HEK293 (cell line): ENCODE results near the gene CRYZL1.

ENCODE experiments used
- FEZF1 ChIP-seq: fragments of 450-650 bp; formaldehyde crosslinking; IDR thresholded peaks from 2 replicates; pipeline ENCODE4 v1.5.1; 2016; ENCODE audit warnings: missing biosample characterization, missing genetic modification characterization
- GFI1B ChIP-seq: fragments of 450-650 bp; formaldehyde crosslinking; IDR thresholded peaks from 2 replicates; pipeline ENCODE4 v1.5.1; 2016; ENCODE audit warnings: missing biosample characterization, missing genetic modification characterization
- GLI2 ChIP-seq: fragments of 450-650 bp; formaldehyde crosslinking; IDR thresholded peaks from 2 replicates; pipeline ENCODE4; 2017; ENCODE audit warnings: missing biosample characterization, missing genetic modification characterization, low read depth, borderline replicate concordance
- GLIS1 ChIP-seq: fragments of 450-650 bp; formaldehyde crosslinking; IDR thresholded peaks from 2 replicates; pipeline ENCODE4 v1.5.1; 2016; ENCODE audit warnings: missing biosample characterization, missing genetic modification characterization
- IKZF3 ChIP-seq: fragments of 450-650 bp; IDR thresholded peaks from 2 replicates; pipeline ENCODE4 v1.5.0; 2018; ENCODE audit warnings: missing biosample characterization, mild to moderate bottlenecking, missing genetic modification characterization, moderate library complexity
- KLF17 ChIP-seq: fragments of 450-650 bp; formaldehyde crosslinking; IDR thresholded peaks from 2 replicates; pipeline ENCODE4 v1.5.1; 2016; ENCODE audit warnings: missing biosample characterization, missing genetic modification characterization
- OVOL3 ChIP-seq: fragments of 450-650 bp; formaldehyde crosslinking; IDR thresholded peaks from 2 replicates; pipeline ENCODE4 v1.5.1; 2016; ENCODE audit warnings: missing biosample characterization, missing genetic modification characterization
- PRDM1 ChIP-seq: fragments of 450-650 bp; formaldehyde crosslinking; IDR thresholded peaks from 2 replicates; pipeline ENCODE4; 2016; ENCODE audit warnings: missing biosample characterization, missing genetic modification characterization
- PRDM10 ChIP-seq: fragments of 450-650 bp; formaldehyde crosslinking; IDR thresholded peaks from 2 replicates; pipeline ENCODE4 v1.5.1; 2016; ENCODE audit warnings: missing biosample characterization, missing genetic modification characterization
- ZBTB48 ChIP-seq: fragments of 450-650 bp; formaldehyde crosslinking; IDR thresholded peaks from 2 replicates; pipeline ENCODE4 v1.5.1; 2016; ENCODE audit warnings: missing biosample characterization, missing genetic modification characterization
- ZNF10 ChIP-seq: fragments of 450-650 bp; formaldehyde crosslinking; IDR thresholded peaks from 2 replicates; pipeline ENCODE4 v1.5.1; 2017; ENCODE audit warnings: missing biosample characterization, missing genetic modification characterization
- ZNF157 ChIP-seq: fragments of 450-650 bp; formaldehyde crosslinking; IDR thresholded peaks from 2 replicates; pipeline ENCODE4 v1.5.1; 2016; ENCODE audit warnings: missing biosample characterization, missing genetic modification characterization
- ZNF174 ChIP-seq: fragments of 450-650 bp; formaldehyde crosslinking; IDR thresholded peaks from 2 replicates; pipeline ENCODE4 v1.5.0; 2017; ENCODE audit warnings: missing biosample characterization, mild to moderate bottlenecking, missing genetic modification characterization
- ZNF211 ChIP-seq: fragments of 450-650 bp; formaldehyde crosslinking; IDR thresholded peaks from 2 replicates; pipeline ENCODE4 v1.5.1; 2016; ENCODE audit warnings: low read depth, missing biosample characterization, missing genetic modification characterization
- ZNF280D ChIP-seq: fragments of 450-650 bp; formaldehyde crosslinking; IDR thresholded peaks from 2 replicates; pipeline ENCODE4 v1.5.1; 2016; ENCODE audit warnings: missing biosample characterization, missing genetic modification characterization
- ZNF529 ChIP-seq: fragments of 450-650 bp; formaldehyde crosslinking; IDR thresholded peaks from 2 replicates; pipeline ENCODE4 v1.5.1; 2017; ENCODE audit warnings: missing genetic modification characterization, missing biosample characterization; ENCODE audit not compliant: insufficient replicate concordance
- ZNF580 ChIP-seq: fragments of 450-650 bp; formaldehyde crosslinking; IDR thresholded peaks from 2 replicates; pipeline ENCODE4 v1.5.1; 2016; ENCODE audit warnings: missing biosample characterization, missing genetic modification characterization
- ZNF585B ChIP-seq: fragments of 450-650 bp; formaldehyde crosslinking; IDR thresholded peaks from 2 replicates; pipeline ENCODE4 v1.5.1; 2016; ENCODE audit warnings: missing biosample characterization, missing genetic modification characterization
- TF ChIP-seq, protein P1 (sequence below): fragments of 450-650 bp; formaldehyde crosslinking; IDR thresholded peaks from 2 replicates; pipeline ENCODE4 v1.5.1; 2016; ENCODE audit warnings: missing biosample characterization, missing genetic modification characterization, low read depth
- TF ChIP-seq, protein P2 (sequence below): fragments of 450-650 bp; formaldehyde crosslinking; IDR thresholded peaks from 2 replicates; pipeline ENCODE4 v1.5.1; 2017; ENCODE audit warnings: missing biosample characterization, missing genetic modification characterization
- TF ChIP-seq, protein P3 (sequence below): fragments of 450-650 bp; formaldehyde crosslinking; conservative IDR thresholded peaks from 2 replicates; pipeline ENCODE4 v1.5.1; 2016; ENCODE audit warnings: low read depth, missing biosample characterization, missing genetic modification characterization
- TF ChIP-seq, protein P4 (sequence below): fragments of 450-650 bp; formaldehyde crosslinking; IDR thresholded peaks from 2 replicates; pipeline ENCODE4 v1.5.1; 2016; ENCODE audit warnings: missing biosample characterization, missing genetic modification characterization

Gene CRYZL1

DNA sequence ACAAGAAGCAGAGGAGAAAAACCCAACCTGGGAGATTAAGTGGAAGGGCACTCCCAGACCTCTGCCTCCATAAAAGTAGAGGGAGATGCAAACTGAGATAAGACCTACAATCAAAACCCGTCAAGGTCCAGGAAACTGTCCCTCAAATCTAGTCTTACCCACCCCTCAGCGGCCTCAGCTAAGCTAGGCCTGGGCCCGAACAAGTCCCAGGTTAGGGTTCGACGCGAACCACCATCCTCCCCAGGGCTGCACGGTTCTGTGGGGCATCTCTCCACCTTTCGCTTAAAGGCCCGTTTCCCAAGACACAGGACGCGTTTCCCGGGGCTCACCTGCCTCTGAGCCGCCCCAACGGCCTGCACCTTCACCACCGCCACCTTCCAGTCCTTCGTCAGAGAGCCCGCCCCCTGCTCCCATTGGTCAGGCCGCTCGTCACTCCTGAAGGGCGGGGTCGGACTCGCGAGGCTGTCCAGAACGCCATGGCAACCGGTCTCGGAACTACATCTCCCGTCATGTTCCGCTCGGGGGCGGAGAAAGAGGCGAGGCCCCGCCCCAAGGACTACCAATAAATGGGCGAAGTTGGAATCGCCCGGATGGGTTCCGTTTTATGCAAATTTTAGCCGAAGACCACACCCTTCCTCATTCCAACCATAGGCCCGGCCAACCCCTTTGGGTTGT, at the start of gene CRYZL1 (continued):
- TF ChIP-seq KLF17 (tag by site-specific recombination) (peak; percentile 74), IKZF3 (no peak), ZNF10 (peak; percentile 97), ZNF280D (no peak; the same call in 1 of the 2 replicates), FEZF1 (tag by site-specific recombination) (no peak), GLIS1 (tag by site-specific recombination) (no peak), OVOL3 (tag by site-specific recombination) (0 out of 2 replicates have a peak, but pooled peaks have one; percentile 18), ZBTB48 (tag by site-specific recombination) (peak; percentile 93), ZNF157 (tag by site-specific recombination) (no peak), ZNF529 (tag by site-specific recombination) (no peak), GLI2 (tag by site-specific recombination) (no peak), GFI1B (tag by site-specific recombination) (no peak), ZNF174 (tag by site-specific recombination) (no peak), PRDM10 (tag by site-specific recombination) (peak; percentile 98), PRDM1 (tag by site-specific recombination) (no peak; the same call in 1 of the 2 replicates), ZNF580 (tag by site-specific recombination) (peak; percentile 50; the same call in 1 of the 2 replicates), ZNF585B (tag by site-specific recombination) (no peak), ZNF211 (tag by site-specific recombination) (no peak)
- TF ChIP-seq, protein P1, sequence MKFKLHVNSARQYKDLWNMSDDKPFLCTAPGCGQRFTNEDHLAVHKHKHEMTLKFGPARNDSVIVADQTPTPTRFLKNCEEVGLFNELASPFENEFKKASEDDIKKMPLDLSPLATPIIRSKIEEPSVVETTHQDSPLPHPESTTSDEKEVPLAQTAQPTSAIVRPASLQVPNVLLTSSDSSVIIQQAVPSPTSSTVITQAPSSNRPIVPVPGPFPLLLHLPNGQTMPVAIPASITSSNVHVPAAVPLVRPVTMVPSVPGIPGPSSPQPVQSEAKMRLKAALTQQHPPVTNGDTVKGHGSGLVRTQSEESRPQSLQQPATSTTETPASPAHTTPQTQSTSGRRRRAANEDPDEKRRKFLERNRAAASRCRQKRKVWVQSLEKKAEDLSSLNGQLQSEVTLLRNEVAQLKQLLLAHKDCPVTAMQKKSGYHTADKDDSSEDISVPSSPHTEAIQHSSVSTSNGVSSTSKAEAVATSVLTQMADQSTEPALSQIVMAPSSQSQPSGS = no peak
- TF ChIP-seq, protein P2, sequence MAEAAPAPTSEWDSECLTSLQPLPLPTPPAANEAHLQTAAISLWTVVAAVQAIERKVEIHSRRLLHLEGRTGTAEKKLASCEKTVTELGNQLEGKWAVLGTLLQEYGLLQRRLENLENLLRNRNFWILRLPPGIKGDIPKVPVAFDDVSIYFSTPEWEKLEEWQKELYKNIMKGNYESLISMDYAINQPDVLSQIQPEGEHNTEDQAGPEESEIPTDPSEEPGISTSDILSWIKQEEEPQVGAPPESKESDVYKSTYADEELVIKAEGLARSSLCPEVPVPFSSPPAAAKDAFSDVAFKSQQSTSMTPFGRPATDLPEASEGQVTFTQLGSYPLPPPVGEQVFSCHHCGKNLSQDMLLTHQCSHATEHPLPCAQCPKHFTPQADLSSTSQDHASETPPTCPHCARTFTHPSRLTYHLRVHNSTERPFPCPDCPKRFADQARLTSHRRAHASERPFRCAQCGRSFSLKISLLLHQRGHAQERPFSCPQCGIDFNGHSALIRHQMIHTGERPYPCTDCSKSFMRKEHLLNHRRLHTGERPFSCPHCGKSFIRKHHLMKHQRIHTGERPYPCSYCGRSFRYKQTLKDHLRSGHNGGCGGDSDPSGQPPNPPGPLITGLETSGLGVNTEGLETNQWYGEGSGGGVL (tag by site-specific recombination) = no peak
- TF ChIP-seq, protein P3, sequence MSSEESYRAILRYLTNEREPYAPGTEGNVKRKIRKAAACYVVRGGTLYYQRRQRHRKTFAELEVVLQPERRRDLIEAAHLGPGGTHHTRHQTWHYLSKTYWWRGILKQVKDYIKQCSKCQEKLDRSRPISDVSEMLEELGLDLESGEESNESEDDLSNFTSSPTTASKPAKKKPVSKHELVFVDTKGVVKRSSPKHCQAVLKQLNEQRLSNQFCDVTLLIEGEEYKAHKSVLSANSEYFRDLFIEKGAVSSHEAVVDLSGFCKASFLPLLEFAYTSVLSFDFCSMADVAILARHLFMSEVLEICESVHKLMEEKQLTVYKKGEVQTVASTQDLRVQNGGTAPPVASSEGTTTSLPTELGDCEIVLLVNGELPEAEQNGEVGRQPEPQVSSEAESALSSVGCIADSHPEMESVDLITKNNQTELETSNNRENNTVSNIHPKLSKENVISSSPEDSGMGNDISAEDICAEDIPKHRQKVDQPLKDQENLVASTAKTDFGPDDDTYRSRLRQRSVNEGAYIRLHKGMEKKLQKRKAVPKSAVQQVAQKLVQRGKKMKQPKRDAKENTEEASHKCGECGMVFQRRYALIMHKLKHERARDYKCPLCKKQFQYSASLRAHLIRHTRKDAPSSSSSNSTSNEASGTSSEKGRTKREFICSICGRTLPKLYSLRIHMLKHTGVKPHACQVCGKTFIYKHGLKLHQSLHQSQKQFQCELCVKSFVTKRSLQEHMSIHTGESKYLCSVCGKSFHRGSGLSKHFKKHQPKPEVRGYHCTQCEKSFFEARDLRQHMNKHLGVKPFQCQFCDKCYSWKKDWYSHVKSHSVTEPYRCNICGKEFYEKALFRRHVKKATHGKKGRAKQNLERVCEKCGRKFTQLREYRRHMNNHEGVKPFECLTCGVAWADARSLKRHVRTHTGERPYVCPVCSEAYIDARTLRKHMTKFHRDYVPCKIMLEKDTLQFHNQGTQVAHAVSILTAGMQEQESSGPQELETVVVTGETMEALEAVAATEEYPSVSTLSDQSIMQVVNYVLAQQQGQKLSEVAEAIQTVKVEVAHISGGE (tag by site-specific recombination) = 0 out of 2 replicates have a peak, but pooled peaks have one; percentile 30
- TF ChIP-seq, protein P4, sequence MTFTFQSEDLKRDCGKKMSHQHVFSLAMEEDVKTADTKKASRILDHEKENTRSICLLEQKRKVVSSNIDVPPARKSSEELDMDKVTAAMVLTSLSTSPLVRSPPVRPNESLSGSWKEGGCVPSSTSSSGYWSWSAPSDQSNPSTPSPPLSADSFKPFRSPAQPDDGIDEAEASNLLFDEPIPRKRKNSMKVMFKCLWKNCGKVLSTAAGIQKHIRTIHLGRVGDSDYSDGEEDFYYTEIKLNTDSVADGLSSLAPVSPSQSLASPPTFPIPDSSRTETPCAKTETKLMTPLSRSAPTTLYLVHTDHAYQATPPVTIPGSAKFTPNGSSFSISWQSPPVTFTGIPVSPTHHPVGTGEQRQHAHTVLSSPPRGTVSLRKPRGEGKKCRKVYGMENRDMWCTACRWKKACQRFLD (tag by site-specific recombination) = no peak
